Neural cell (in vitro differentiated cells): ENCODE data around the gene SLC35A2. TPM values are rescaled to one million over a fixed set of nuclear protein-coding genes. Genes with fewer than 3 reads are reported as not detected.
A peak's percentile ranks its signal among the peaks of the same experiment; 100 is the strongest.

Experiments used
- H2AFZ ChIP-seq: fragments of 200-600, 300-800 bp; sonication (generic), shearing (Covaris generic); 2 replicates; pipeline ENCODE4 v1.6.0; 2014; ENCODE audit warnings: low read depth, mild to moderate bottlenecking, antibody characterized with exemption, low read length, moderate library complexity
- H3F3A ChIP-seq: fragments of 200-600 bp; shearing (Covaris generic); 2 replicates; pipeline ENCODE4 v1.6.1; 2016; ENCODE audit warnings: mild to moderate bottlenecking, moderate library complexity, mixed read lengths, antibody characterized with exemption, low read length; ENCODE audit not compliant: insufficient read depth, poor library complexity, severe bottlenecking
- H3K27ac ChIP-seq: fragments of 200-600, 300-800 bp; sonication (generic), shearing (Covaris generic); 2 replicates; pipeline ENCODE4 v1.5.1; 2014; ENCODE audit warnings: mild to moderate bottlenecking, low read length, moderate library complexity
- H3K27me3 ChIP-seq: fragments of 300-800, 200-600 bp; sonication (generic), shearing (Covaris generic); 2 replicates; pipeline ENCODE4 v1.6.0; 2014; ENCODE audit warnings: mild to moderate bottlenecking, low read depth, low read length, moderate library complexity; ENCODE audit not compliant: insufficient read depth
- H3K36me3 ChIP-seq: fragments of 300-800, 200-600 bp; sonication (generic), shearing (Covaris generic); 2 replicates; pipeline ENCODE4 v1.5.1; 2014; ENCODE audit warnings: mild to moderate bottlenecking, antibody characterized with exemption, low read length, moderate library complexity; ENCODE audit not compliant: insufficient read depth
- H3K4me2 ChIP-seq: fragments of 300-800, 200-600 bp; sonication (generic), shearing (Covaris generic); 2 replicates; pipeline ENCODE4 v1.6.0; 2014; ENCODE audit warnings: mild to moderate bottlenecking, low read length
- H3K4me3 ChIP-seq: fragments of 300-800, 200-600 bp; sonication (generic), shearing (Covaris generic); 2 replicates; pipeline ENCODE4 v1.5.1; 2014; ENCODE audit warnings: mild to moderate bottlenecking, low read length, moderate library complexity
- H3K79me2 ChIP-seq: fragments of 200-600 bp; shearing (Covaris generic); replicated peaks from 2 replicates; pipeline ENCODE4 v1.6.0; 2014; ENCODE audit warnings: mild to moderate bottlenecking, low read length, moderate library complexity; ENCODE audit not compliant: insufficient read depth
- H3K9ac ChIP-seq: fragments of 300-800, 200-600 bp; sonication (generic), shearing (Covaris generic); 2 replicates; pipeline ENCODE4 v1.6.1; 2016; ENCODE audit warnings: mild to moderate bottlenecking, low read length, mixed read lengths
- H3K9me2 ChIP-seq: fragments of 200-600 bp; shearing (Covaris generic); 2 replicates; pipeline ENCODE4 v1.6.1; 2016; ENCODE audit warnings: mild to moderate bottlenecking, low read length, mixed read lengths; ENCODE audit not compliant: insufficient read depth
- H3K9me3 ChIP-seq: fragments of 200-600, 300-800 bp; sonication (generic), shearing (Covaris generic); 2 replicates; pipeline ENCODE4 v1.6.1; 2016; ENCODE audit warnings: mild to moderate bottlenecking, mixed run types, low read length, moderate library complexity, mixed read lengths
- H4K20me1 ChIP-seq: fragments of 200-600 bp; shearing (Covaris generic); 2 replicates; pipeline ENCODE4 v1.6.1; 2016; ENCODE audit warnings: mild to moderate bottlenecking, mixed run types; ENCODE audit not compliant: insufficient read depth
- EP300 ChIP-seq: fragments of 450-650 bp; conservative IDR thresholded peaks from 2 replicates; pipeline ENCODE4 v1.6.1; 2014; ENCODE audit warnings: antibody characterized with exemption, mild to moderate bottlenecking, moderate library complexity; ENCODE audit not compliant: poor library complexity, severe bottlenecking
- EZH2 ChIP-seq: fragments of 200-600, 300-800 bp; shearing (Covaris generic), sonication (generic); IDR thresholded peaks from 2 replicates; pipeline ENCODE4 v1.6.1; 2014; ENCODE audit warnings: antibody characterized with exemption, low read length, borderline replicate concordance, mild to moderate bottlenecking; ENCODE audit not compliant: insufficient read depth, poor library complexity, severe bottlenecking
- MXI1 ChIP-seq: fragments of 450-650 bp; conservative IDR thresholded peaks from 2 replicates; pipeline ENCODE4 v1.6.1; 2014; ENCODE audit warnings: antibody characterized with exemption, mild to moderate bottlenecking; ENCODE audit not compliant: poor library complexity, severe bottlenecking
- POLR2AphosphoS5 ChIP-seq: IDR thresholded peaks from 2 replicates; pipeline ENCODE4 v1.6.1; 2012
- RAD21 ChIP-seq: fragments of 450-650 bp; conservative IDR thresholded peaks from 2 replicates; pipeline ENCODE4 v1.6.1; 2014; ENCODE audit warnings: antibody characterized with exemption, mild to moderate bottlenecking, moderate library complexity
- SMC3 ChIP-seq: fragments of 450-650 bp; conservative IDR thresholded peaks from 2 replicates; pipeline ENCODE4 v1.6.1; 2014; ENCODE audit warnings: antibody characterized with exemption, mild to moderate bottlenecking, moderate library complexity; ENCODE audit not compliant: poor library complexity
- TAF1 ChIP-seq: IDR thresholded peaks from 2 replicates; pipeline ENCODE4 v1.6.1; 2012; ENCODE audit warnings: low read depth
- polyA plus RNA-seq: library from polyadenylated mRNA; depleted of rRNA; stranded (reverse); fragments of >200 nt; gene quantifications from 2 replicates; pipeline ENCODE4 v1.2.3, GENCODE V29; 2014
- TF ChIP-seq, protein P1 (sequence below): IDR thresholded peaks from 2 replicates; pipeline ENCODE4 v1.6.1; 2012; ENCODE audit warnings: borderline replicate concordance
- TF ChIP-seq, protein P2 (sequence below): fragments of 450-650 bp; IDR thresholded peaks from 2 replicates; pipeline ENCODE4 v1.5.1; 2014; ENCODE audit warnings: antibody characterized with exemption, mild to moderate bottlenecking, moderate library complexity; ENCODE audit not compliant: poor library complexity, severe bottlenecking

SLC35A2 gene
- polyA plus RNA-seq, 1 donor from 2014 or later: 20.7 TPM

- Histone ChIP-seq H3K4me3 (no peak overlapping the region), H3K27me3 (no peaks in the 10 kb centered on the region), H3K79me2 (no peaks in the 10 kb centered on the region), H3K9me2 (no peaks in the 10 kb centered on the region), H4K20me1 (no peaks in the 10 kb centered on the region), H3K9ac (no peak overlapping the region), H3K27ac (no peak overlapping the region), H3K36me3 (no peaks in the 10 kb centered on the region), H2AFZ (no peak overlapping the region), H3F3A (no peaks in the 10 kb centered on the region), H3K9me3 (no peaks in the 10 kb centered on the region), H3K4me2 (no peak overlapping the region)
- TF ChIP-seq, protein P1, sequence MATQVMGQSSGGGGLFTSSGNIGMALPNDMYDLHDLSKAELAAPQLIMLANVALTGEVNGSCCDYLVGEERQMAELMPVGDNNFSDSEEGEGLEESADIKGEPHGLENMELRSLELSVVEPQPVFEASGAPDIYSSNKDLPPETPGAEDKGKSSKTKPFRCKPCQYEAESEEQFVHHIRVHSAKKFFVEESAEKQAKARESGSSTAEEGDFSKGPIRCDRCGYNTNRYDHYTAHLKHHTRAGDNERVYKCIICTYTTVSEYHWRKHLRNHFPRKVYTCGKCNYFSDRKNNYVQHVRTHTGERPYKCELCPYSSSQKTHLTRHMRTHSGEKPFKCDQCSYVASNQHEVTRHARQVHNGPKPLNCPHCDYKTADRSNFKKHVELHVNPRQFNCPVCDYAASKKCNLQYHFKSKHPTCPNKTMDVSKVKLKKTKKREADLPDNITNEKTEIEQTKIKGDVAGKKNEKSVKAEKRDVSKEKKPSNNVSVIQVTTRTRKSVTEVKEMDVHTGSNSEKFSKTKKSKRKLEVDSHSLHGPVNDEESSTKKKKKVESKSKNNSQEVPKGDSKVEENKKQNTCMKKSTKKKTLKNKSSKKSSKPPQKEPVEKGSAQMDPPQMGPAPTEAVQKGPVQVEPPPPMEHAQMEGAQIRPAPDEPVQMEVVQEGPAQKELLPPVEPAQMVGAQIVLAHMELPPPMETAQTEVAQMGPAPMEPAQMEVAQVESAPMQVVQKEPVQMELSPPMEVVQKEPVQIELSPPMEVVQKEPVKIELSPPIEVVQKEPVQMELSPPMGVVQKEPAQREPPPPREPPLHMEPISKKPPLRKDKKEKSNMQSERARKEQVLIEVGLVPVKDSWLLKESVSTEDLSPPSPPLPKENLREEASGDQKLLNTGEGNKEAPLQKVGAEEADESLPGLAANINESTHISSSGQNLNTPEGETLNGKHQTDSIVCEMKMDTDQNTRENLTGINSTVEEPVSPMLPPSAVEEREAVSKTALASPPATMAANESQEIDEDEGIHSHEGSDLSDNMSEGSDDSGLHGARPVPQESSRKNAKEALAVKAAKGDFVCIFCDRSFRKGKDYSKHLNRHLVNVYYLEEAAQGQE: no peak
- TF ChIP-seq TAF1: no peak
- TF ChIP-seq, protein P2, sequence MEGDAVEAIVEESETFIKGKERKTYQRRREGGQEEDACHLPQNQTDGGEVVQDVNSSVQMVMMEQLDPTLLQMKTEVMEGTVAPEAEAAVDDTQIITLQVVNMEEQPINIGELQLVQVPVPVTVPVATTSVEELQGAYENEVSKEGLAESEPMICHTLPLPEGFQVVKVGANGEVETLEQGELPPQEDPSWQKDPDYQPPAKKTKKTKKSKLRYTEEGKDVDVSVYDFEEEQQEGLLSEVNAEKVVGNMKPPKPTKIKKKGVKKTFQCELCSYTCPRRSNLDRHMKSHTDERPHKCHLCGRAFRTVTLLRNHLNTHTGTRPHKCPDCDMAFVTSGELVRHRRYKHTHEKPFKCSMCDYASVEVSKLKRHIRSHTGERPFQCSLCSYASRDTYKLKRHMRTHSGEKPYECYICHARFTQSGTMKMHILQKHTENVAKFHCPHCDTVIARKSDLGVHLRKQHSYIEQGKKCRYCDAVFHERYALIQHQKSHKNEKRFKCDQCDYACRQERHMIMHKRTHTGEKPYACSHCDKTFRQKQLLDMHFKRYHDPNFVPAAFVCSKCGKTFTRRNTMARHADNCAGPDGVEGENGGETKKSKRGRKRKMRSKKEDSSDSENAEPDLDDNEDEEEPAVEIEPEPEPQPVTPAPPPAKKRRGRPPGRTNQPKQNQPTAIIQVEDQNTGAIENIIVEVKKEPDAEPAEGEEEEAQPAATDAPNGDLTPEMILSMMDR: peak; percentile 68
- TF ChIP-seq RAD21: peak; percentile 62
- TF ChIP-seq POLR2AphosphoS5: no peak
- peak; percentile 70 for TF ChIP-seq SMC3
Measured at GRCh38 chrX:48945517-48946348, 34.3 kb upstream of the SLC35A2 start.

DNA sequence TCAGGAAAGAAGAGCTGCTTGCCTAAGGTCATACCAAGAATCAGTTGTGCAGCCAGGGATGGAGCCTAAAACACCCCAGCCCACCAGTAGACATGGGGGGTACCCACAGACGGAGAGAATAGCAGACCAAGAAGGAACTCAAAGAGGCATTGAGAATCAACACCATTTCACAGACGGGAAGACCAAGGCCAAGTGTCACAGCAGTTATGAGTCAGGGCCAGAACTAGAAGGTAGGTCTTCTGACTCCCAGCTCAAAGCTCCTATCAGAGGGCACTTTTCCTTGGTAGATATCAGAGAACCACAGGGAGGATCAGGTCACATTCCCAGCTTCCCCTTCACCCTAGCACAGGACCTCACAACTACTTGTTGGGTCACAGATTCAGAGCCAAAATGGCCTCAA, 31.4 kb upstream of the SLC35A2 start:
- no peaks in the 10 kb centered on the region for H3K27me3 ChIP-seq
- no peaks in the 10 kb centered on the region for H3K9me3 ChIP-seq

More for the DNA sequence above, 31.4 kb upstream of the SLC35A2 start:
- H3K36me3 ChIP-seq: no peaks in the 10 kb centered on the region
- TF ChIP-seq RAD21 (no peak), SMC3 (no peak), EZH2 (no peak), POLR2AphosphoS5 (no peak), EP300 (no peak), MXI1 (no peak), TAF1 (no peak)
- TF ChIP-seq, protein P1: no peak
- TF ChIP-seq, protein P2: no peak
- no peak overlapping the region for H3K4me2 ChIP-seq
- no peak overlapping the region for H3K4me3 ChIP-seq
- H3K27ac ChIP-seq: no peak overlapping the region
- no peaks in the 10 kb centered on the region for H3K9me2 ChIP-seq
- no peak overlapping the region for H3K9ac ChIP-seq
- H2AFZ ChIP-seq: no peak overlapping the region
- no peaks in the 10 kb centered on the region for H4K20me1 ChIP-seq
- no peaks in the 10 kb centered on the region for H3K79me2 ChIP-seq
- no peaks in the 10 kb centered on the region for H3F3A ChIP-seq
